ENCODE data around the gene WIPF1. TPM values are rescaled to one million over a fixed set of nuclear protein-coding genes. Genes with fewer than 3 reads are reported as not detected.

Gene WIPF1
- polyA plus RNA-seq, 2 of the 4 experiments (the other 2 are of a cell fraction), result 16.4 to 20.1 TPM

GRCh38 chr2:174535083-174535482 lies 62.5 kb downstream of the WIPF1 start:
- H3K9me3 ChIP-seq, result no peaks in the 10 kb centered on the region
- ChIA-PET POLR2A (no interaction called here), CTCF (interaction anchor here (1.0 to 1.8 kb wide), 2 partner anchors 9 to 26 kb away, joined by 3 to 6 read pairs; no protein-coding TSS in a partner anchor)
- peaks cover 14% of the 10 kb centered on the region for H3K4me1 ChIP-seq
- WGBS (ENCODE audit: missing lambda C conversion rate), result 58% methylated on average over 3 of the region's 3 CpGs
- H3K4me3 ChIP-seq, result no peak overlapping the region
- FAIRE-seq, result no peak
- no peak overlapping the region for H3K27ac ChIP-seq
- no peak for ATAC-seq
- TF ChIP-seq EP300 (IDR thresholded peaks at IDR 0.05), result no peak
- no peak for TF ChIP-seq EHMT2 (IDR thresholded peaks at IDR 0.05; ENCODE audit: low read depth)
- no peak for TF ChIP-seq HOXA7 (CRISPR knock-in tag; IDR thresholded peaks at IDR 0.05)
- TF ChIP-seq HOXB5 (CRISPR knock-in tag; IDR thresholded peaks at IDR 0.05), result no peak
- TF ChIP-seq CHD4 (IDR thresholded peaks at IDR 0.05; ENCODE audit: borderline replicate concordance), result no peak
- no peak for TF ChIP-seq MAZ (IDR thresholded peaks at IDR 0.05; ENCODE audit: borderline replicate concordance, low read depth, low read length)
- TF ChIP-seq USF2 (IDR thresholded peaks at IDR 0.05), result no peak
- TF ChIP-seq E2F6 (IDR thresholded peaks at IDR 0.05; ENCODE audit: borderline replicate concordance, low read depth), result no peak
- no peak for TF ChIP-seq HEYL (CRISPR knock-in tag; IDR thresholded peaks at IDR 0.05)
- TF ChIP-seq PHF8 (IDR thresholded peaks at IDR 0.05; ENCODE audit: borderline replicate concordance, low read depth), result no peak
- no peak for TF ChIP-seq HMGXB4 (CRISPR knock-in tag; IDR thresholded peaks at IDR 0.05; ENCODE audit: borderline replicate concordance)
- no peak for TF ChIP-seq CTCF (IDR thresholded peaks at IDR 0.05)
- TF ChIP-seq RFX5 (IDR thresholded peaks at IDR 0.05), result no peak
- TF ChIP-seq RCOR1 (IDR thresholded peaks at IDR 0.05; ENCODE audit: low read depth, low read length), result no peak
- no peak for TF ChIP-seq KDM1A (IDR thresholded peaks at IDR 0.05; ENCODE audit: low read depth)
- TF ChIP-seq SREBF2 (IDR thresholded peaks at IDR 0.05), result no peak
- TF ChIP-seq ESRRA (IDR thresholded peaks at IDR 0.05; ENCODE audit: borderline replicate concordance, low read length), result no peak
- H3K4me2 ChIP-seq, result no peak overlapping the region
- no peak for DNase-seq (ENCODE audit: low read depth in 1 of 2, low spot score in 1 of 2)

GRCh38 chr2:174529916-174530315 lies 67.7 kb downstream of the WIPF1 start:
- ChIA-PET CTCF (no interaction called here), POLR2A (no interaction called here)
- FAIRE-seq (no peak), DNase-seq (ENCODE audit: low read depth in 1 of 2, low spot score in 1 of 2) (no peak), ATAC-seq (no peak)
- no peak overlapping the region for H3K27ac ChIP-seq
- 84% methylated on average over 4 of the region's 4 CpGs for WGBS (ENCODE audit: missing lambda C conversion rate)
- H3K4me2 ChIP-seq, result no peak overlapping the region
- peaks cover 7% of the 10 kb centered on the region; the same call in 2 of the 3 replicates for H3K4me1 ChIP-seq
- no peak overlapping the region for H3K4me3 ChIP-seq
- TF ChIP-seq USF2 (IDR thresholded peaks at IDR 0.05) (no peak), SMC3 (IDR thresholded peaks at IDR 0.05) (no peak), MAFK (IDR thresholded peaks at IDR 0.05; ENCODE audit: partially characterized antibody) (no peak), HDAC2 (IDR thresholded peaks at IDR 0.05) (no peak), RARB (CRISPR knock-in tag; IDR thresholded peaks at IDR 0.05) (no peak), ATOH8 (CRISPR knock-in tag; IDR thresholded peaks at IDR 0.05; ENCODE audit: low read depth) (no peak), HMGXB4 (CRISPR knock-in tag; IDR thresholded peaks at IDR 0.05; ENCODE audit: borderline replicate concordance) (no peak), KDM5A (IDR thresholded peaks at IDR 0.05) (no peak)
- peaks cover 7% of the 10 kb centered on the region for H3K9me3 ChIP-seq

Measured in A549 (cell line).